RWPE2 (cell line): ENCODE results near the gene COL25A1.

Source experiments
- ATAC-seq: fragments of 200-7000 bp; cut with Tn5 transposase; 3 replicates; pipeline ENCODE4 v1.9.1; 2021; ENCODE audit warnings: low read depth
- DNase-seq: peaks from one replicate; pipeline ENCODE4 v3.0.0-alpha.2; 2020; ENCODE audit warnings: low spot score
- H3K27ac ChIP-seq: fragments of 450-650 bp; 2 replicates; pipeline ENCODE4 v1.5.1; 2017; ENCODE audit warnings: mild to moderate bottlenecking; ENCODE audit not compliant: poor library complexity, severe bottlenecking
- H3K27me3 ChIP-seq: fragments of 250-450 bp; sonication (Bioruptor Pico); 2 replicates; pipeline ENCODE4 v1.5.1; 2021; ENCODE audit warnings: mild to moderate bottlenecking, moderate library complexity; ENCODE audit not compliant: insufficient read depth, poor library complexity, severe bottlenecking
- H3K36me3 ChIP-seq: fragments of 250-450 bp; sonication (Bioruptor Pico); 2 replicates; pipeline ENCODE4 v1.5.1; 2020; ENCODE audit warnings: low read depth, mild to moderate bottlenecking, moderate library complexity
- H3K4me1 ChIP-seq: fragments of 250-450 bp; sonication (Bioruptor Pico); 2 replicates; pipeline ENCODE4 v1.5.1; 2021; ENCODE audit warnings: mild to moderate bottlenecking, moderate library complexity; ENCODE audit not compliant: insufficient read depth, poor library complexity, severe bottlenecking
- H3K4me3 ChIP-seq: fragments of 250-450 bp; sonication (Bioruptor Pico); 2 replicates; pipeline ENCODE4 v1.5.1; 2021; ENCODE audit warnings: mild to moderate bottlenecking, moderate library complexity; ENCODE audit not compliant: severe bottlenecking
- H3K9me3 ChIP-seq: fragments of 250-450 bp; sonication (Bioruptor Pico); 2 replicates; pipeline ENCODE4 v1.5.1; 2021; ENCODE audit warnings: mild to moderate bottlenecking, moderate library complexity; ENCODE audit not compliant: severe bottlenecking
- CTCF ChIP-seq: fragments of 450-650 bp; IDR thresholded peaks from one replicate; pipeline ENCODE4 v1.5.1; 2017; ENCODE audit warnings: mild to moderate bottlenecking, moderate library complexity; ENCODE audit not compliant: poor library complexity, severe bottlenecking

The COL25A1 gene

GRCh38 chr4:108804648-108805273 is 497.7 kb downstream of the COL25A1 start:
- Histone ChIP-seq H3K27ac (no peak overlapping the region), H3K36me3 (no peaks in the 10 kb centered on the region), H3K9me3 (no peaks in the 10 kb centered on the region), H3K4me1 (no peaks in the 10 kb centered on the region), H3K4me3 (no peak overlapping the region), H3K27me3 (no peaks in the 10 kb centered on the region)
- ATAC-seq (no peak), DNase-seq (no peak)
- no peak for TF ChIP-seq CTCF

GRCh38 chr4:108799306-108799705 is 503.2 kb downstream of the COL25A1 start:
- Histone ChIP-seq H3K4me3 (no peak overlapping the region), H3K36me3 (no peaks in the 10 kb centered on the region), H3K27me3 (no peaks in the 10 kb centered on the region), H3K27ac (no peak overlapping the region), H3K4me1 (no peaks in the 10 kb centered on the region), H3K9me3 (no peaks in the 10 kb centered on the region)
- ATAC-seq (no peak), DNase-seq (no peak)
- TF ChIP-seq CTCF: no peak

- Histone ChIP-seq H3K36me3 (no peaks in the 10 kb centered on the region), H3K9me3 (no peaks in the 10 kb centered on the region), H3K4me1 (no peaks in the 10 kb centered on the region), H3K4me3 (no peak overlapping the region), H3K27me3 (no peaks in the 10 kb centered on the region), H3K27ac (no peak overlapping the region)
- no peak for TF ChIP-seq CTCF
- no peak for DNase-seq
- ATAC-seq: no peak
Observed at GRCh38 chr4:108796173-108796572, 506.3 kb downstream of the COL25A1 start.

GRCh38 chr4:108795733-108796132 is 506.7 kb downstream of the COL25A1 start:
- H3K4me3 ChIP-seq: no peak overlapping the region
- no peak for ATAC-seq
- no peak for TF ChIP-seq CTCF

GRCh38 chr4:108794136-108794535 is 508.3 kb downstream of the COL25A1 start:
- Histone ChIP-seq H3K4me1 (no peaks in the 10 kb centered on the region), H3K27me3 (no peaks in the 10 kb centered on the region), H3K4me3 (no peak overlapping the region), H3K27ac (no peak overlapping the region), H3K9me3 (no peaks in the 10 kb centered on the region), H3K36me3 (no peaks in the 10 kb centered on the region)
- ATAC-seq (0 out of 3 replicates have a peak, but pooled peaks have one; percentile 41), DNase-seq (no peak)
- TF ChIP-seq CTCF: no peak

More at GRCh38 chr4:108795733-108796132, 506.7 kb downstream of the COL25A1 start:
- H3K27ac ChIP-seq: no peak overlapping the region
- no peaks in the 10 kb centered on the region for H3K9me3 ChIP-seq
- DNase-seq: no peak
- no peaks in the 10 kb centered on the region for H3K27me3 ChIP-seq
- H3K4me1 ChIP-seq: no peaks in the 10 kb centered on the region
- no peaks in the 10 kb centered on the region for H3K36me3 ChIP-seq
